Hepatocyte (in vitro differentiated cells): Measurements from ENCODE around the gene AAMDC. TPM values are rescaled to one million over a fixed set of nuclear protein-coding genes. Genes with fewer than 3 reads are reported as not detected.
"Not testable (repeated sequence)": the region's sequence is repeated elsewhere in the genome, so short reads cannot be mapped to it uniquely, and the experiment has no call there.

Source experiments
- DNase-seq: peaks from one replicate; pipeline ENCODE4 v3.0.0-alpha.2; 2016; ENCODE audit warnings: low spot score
- H2AFZ ChIP-seq: fragments of 200-600 bp; sonication (generic); 2 replicates; pipeline ENCODE4 v1.6.0; 2016; ENCODE audit warnings: antibody characterized with exemption, mild to moderate bottlenecking
- H3K27ac ChIP-seq: fragments of 200-600 bp; sonication (generic); 2 replicates; pipeline ENCODE4 v1.5.1; 2016; ENCODE audit warnings: mild to moderate bottlenecking
- H3K27me3 ChIP-seq: fragments of 200-600 bp; sonication (generic); 2 replicates; pipeline ENCODE4 v1.6.1; 2016
- H3K36me3 ChIP-seq: fragments of 200-600 bp; sonication (generic); replicated peaks from 2 replicates; pipeline ENCODE4 v1.5.1; 2016; ENCODE audit warnings: low read depth; ENCODE audit not compliant: insufficient read depth
- H3K4me1 ChIP-seq: fragments of 200-600 bp; sonication (generic); 2 replicates; pipeline ENCODE4 v1.5.1; 2016; ENCODE audit warnings: mild to moderate bottlenecking, moderate library complexity; ENCODE audit not compliant: insufficient read depth
- H3K4me2 ChIP-seq: fragments of 200-600 bp; sonication (generic); 2 replicates; pipeline ENCODE4 v1.6.0; 2016
- H3K4me3 ChIP-seq: fragments of 200-600 bp; sonication (generic); 2 replicates; pipeline ENCODE4 v1.5.1; 2016; ENCODE audit warnings: mild to moderate bottlenecking
- H3K79me2 ChIP-seq: fragments of 200-600 bp; sonication (generic); 2 replicates; pipeline ENCODE4 v1.6.0; 2017; ENCODE audit warnings: mild to moderate bottlenecking
- H3K9me2 ChIP-seq: fragments of 200-600 bp; sonication (generic); replicated peaks from 2 replicates; pipeline ENCODE4 v1.6.0; 2017; ENCODE audit warnings: mild to moderate bottlenecking; ENCODE audit not compliant: insufficient read depth
- H3K9me3 ChIP-seq: fragments of 200-600 bp; sonication (generic); 2 replicates; pipeline ENCODE4 v1.5.1; 2016; ENCODE audit warnings: low read depth, mild to moderate bottlenecking
- H4K20me1 ChIP-seq: fragments of 200-600 bp; sonication (generic); 2 replicates; pipeline ENCODE4 v1.6.0; 2016; ENCODE audit warnings: mild to moderate bottlenecking; ENCODE audit not compliant: insufficient read depth, poor library complexity, severe bottlenecking
- EZH2 ChIP-seq: fragments of 200-600 bp; sonication (generic); IDR thresholded peaks from 2 replicates; pipeline ENCODE4 v1.6.1; 2016; ENCODE audit warnings: antibody characterized with exemption, mild to moderate bottlenecking, borderline replicate concordance
- EZH2phosphoT487 ChIP-seq: fragments of 200-600 bp; sonication (generic); IDR thresholded peaks from one replicate; pipeline ENCODE4 v1.6.1; 2018; ENCODE audit warnings: antibody characterized with exemption, mild to moderate bottlenecking, low read depth, moderate library complexity; ENCODE audit not compliant: unreplicated experiment, severe bottlenecking
- WGBS: methylation state at CpG from one replicate; pipeline ENCODE4 v1.1.6; 2016; ENCODE audit warnings: low lambda C conversion rate; ENCODE audit errors: missing lambda C conversion rate; 5-methylcytosine and 5-hydroxymethylcytosine counted together
- polyA plus RNA-seq: library from polyadenylated mRNA; unstranded; fragments of >200 nt; fragmentation: Nextera tagmentation; extraction: Ambion mirVana; gene quantifications from 2 replicates; pipeline ENCODE4 v1.2.1, GENCODE V29; 2016
- total RNA-seq: library from RNA; depleted of rRNA; stranded (reverse); fragments of >200 nt; gene quantifications from 2 replicates; pipeline ENCODE4 v1.2.3, GENCODE V29; 2014
- TF ChIP-seq, protein P1 (sequence below): fragments of 200-600 bp; sonication (generic); IDR thresholded peaks from 2 replicates; pipeline ENCODE4 v1.5.1; 2016; ENCODE audit warnings: antibody characterized with exemption, mild to moderate bottlenecking; ENCODE audit not compliant: poor library complexity

The AAMDC gene
- total and polyA plus RNA-seq, 2 experiments from 2014 or later, result 22.0 to 78.0 TPM

DNA sequence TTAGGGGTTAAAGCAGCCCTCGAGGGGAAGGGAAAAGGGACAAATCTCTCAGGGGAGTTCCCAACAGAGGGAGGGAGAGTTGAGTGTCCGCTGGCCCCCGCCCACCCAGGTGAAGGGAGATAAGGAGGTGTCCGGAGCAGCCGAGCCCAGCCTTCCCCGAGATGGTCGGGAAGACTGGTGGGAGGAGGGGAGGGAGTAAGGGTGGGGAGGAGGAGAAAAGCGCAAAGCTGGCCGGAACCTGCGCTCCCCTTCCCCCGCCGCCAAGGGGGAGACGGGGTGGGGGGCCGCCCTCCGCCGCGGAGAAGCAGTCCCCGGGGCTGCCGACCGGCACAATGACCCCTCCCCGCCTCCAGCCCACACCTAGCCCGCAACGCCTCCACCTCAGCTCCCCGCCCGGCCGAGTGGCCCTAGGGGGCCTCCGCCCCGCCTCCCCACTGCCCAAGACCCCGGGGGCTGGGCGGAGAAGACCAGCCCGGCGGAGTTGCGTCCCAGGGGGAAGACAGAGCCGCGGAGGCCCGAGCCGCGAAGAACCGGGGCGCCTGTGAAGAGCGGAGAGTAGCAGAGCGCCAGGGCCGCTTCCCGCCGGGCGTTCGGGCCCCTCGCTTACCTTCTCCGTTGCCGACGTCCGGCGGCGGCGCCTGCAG is 901 bp upstream of the AAMDC start:
- TF ChIP-seq, protein P1, sequence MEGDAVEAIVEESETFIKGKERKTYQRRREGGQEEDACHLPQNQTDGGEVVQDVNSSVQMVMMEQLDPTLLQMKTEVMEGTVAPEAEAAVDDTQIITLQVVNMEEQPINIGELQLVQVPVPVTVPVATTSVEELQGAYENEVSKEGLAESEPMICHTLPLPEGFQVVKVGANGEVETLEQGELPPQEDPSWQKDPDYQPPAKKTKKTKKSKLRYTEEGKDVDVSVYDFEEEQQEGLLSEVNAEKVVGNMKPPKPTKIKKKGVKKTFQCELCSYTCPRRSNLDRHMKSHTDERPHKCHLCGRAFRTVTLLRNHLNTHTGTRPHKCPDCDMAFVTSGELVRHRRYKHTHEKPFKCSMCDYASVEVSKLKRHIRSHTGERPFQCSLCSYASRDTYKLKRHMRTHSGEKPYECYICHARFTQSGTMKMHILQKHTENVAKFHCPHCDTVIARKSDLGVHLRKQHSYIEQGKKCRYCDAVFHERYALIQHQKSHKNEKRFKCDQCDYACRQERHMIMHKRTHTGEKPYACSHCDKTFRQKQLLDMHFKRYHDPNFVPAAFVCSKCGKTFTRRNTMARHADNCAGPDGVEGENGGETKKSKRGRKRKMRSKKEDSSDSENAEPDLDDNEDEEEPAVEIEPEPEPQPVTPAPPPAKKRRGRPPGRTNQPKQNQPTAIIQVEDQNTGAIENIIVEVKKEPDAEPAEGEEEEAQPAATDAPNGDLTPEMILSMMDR, result no peak
- TF ChIP-seq EZH2phosphoT487 (no peak), EZH2 (no peak)
- no peaks in the 10 kb centered on the region for H3K36me3 ChIP-seq
- no peaks in the 10 kb centered on the region for H3K9me2 ChIP-seq
- WGBS, result 3% methylated on average over 36 of the region's 55 CpGs
- peak overlapping the region; percentile 62 for H3K4me3 ChIP-seq
- no peaks in the 10 kb centered on the region for H3K27me3 ChIP-seq
- H2AFZ ChIP-seq, result peak overlapping the region; percentile 94
- H3K4me1 ChIP-seq, result peaks cover 16% of the 10 kb centered on the region
- H3K9me3 ChIP-seq, result no peaks in the 10 kb centered on the region
- peaks cover 66% of the 10 kb centered on the region for H3K79me2 ChIP-seq
- DNase-seq, result peak; percentile 82
- H4K20me1 ChIP-seq, result peaks cover 41% of the 10 kb centered on the region
- peak overlapping the region; percentile 97 for H3K27ac ChIP-seq
- H3K4me2 ChIP-seq, result peak overlapping the region; percentile 85

DNA sequence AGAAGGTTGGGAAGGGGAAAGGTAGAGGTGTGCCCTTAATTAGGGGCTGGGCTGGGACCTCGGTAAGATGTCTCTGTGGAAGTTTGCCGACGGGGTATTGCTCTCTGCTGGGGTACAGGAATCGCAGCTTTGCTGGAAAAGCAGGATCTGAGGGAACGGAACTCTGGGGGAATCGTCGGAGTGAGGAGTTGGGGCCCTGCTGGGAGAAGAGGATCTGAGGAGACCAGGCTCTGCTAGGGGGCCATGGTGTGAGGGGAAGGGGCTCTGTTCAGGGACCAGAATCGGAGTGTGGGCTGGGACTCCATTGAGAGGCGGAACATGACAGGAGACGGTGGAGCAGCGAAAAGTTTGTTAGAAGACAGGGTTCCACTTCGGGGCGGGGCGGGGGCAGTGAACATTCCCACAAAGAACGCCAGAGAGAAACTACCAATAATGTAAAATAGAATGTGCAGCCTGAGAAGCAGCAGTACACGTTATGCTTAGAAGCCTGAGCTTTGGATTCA is 456 bp downstream of the AAMDC start:
- 1% methylated on average over 16 of the region's 16 CpGs for WGBS
- Histone ChIP-seq H3K36me3 (no peaks in the 10 kb centered on the region), H3K27ac (peak overlapping the region; percentile 66), H3K4me3 (peak overlapping the region; percentile 46), H3K9me3 (no peaks in the 10 kb centered on the region), H3K9me2 (no peaks in the 10 kb centered on the region), H4K20me1 (peaks cover 28% of the 10 kb centered on the region), H3K4me2 (peak overlapping the region; percentile 86), H3K4me1 (peaks cover 16% of the 10 kb centered on the region), H2AFZ (peak overlapping the region; percentile 60), H3K27me3 (no peaks in the 10 kb centered on the region), H3K79me2 (peaks cover 61% of the 10 kb centered on the region)
- peak; percentile 36 for DNase-seq
- TF ChIP-seq EZH2 (no peak), EZH2phosphoT487 (no peak)
- TF ChIP-seq, protein P1, result no peak

DNA sequence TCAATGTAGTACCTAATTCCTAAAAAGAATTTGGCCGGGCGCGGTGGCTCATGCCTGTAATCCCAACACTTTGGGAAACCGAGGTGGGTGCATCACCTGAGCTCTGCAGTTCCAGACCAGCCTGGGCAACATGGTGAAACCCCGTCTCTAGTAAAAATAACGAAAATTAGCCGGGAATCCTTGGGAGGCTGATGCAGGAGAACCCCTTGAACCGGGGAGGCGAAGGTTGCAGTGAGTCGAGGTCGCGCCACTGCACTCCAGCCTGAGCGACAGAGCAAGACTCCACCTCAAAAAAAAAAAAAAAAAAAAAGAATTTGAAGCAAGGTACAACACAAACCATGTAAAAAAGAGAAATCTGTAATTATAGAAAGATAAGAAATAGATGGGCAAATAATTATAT is 1.2 kb downstream of the AAMDC start:
- H4K20me1 ChIP-seq, result peaks cover 21% of the 10 kb centered on the region
- peak overlapping the region; percentile 86 for H3K4me2 ChIP-seq
- not testable (repeated sequence) for H3K36me3 ChIP-seq, DNase-seq, H2AFZ ChIP-seq, H3K27me3 ChIP-seq, H3K27ac ChIP-seq, H3K9me2 ChIP-seq, H3K9me3 ChIP-seq
- 90% methylated on average over 13 of the region's 13 CpGs for WGBS
- peak overlapping the region; percentile 46 for H3K4me3 ChIP-seq
- H3K79me2 ChIP-seq, result peaks cover 53% of the 10 kb centered on the region
- H3K4me1 ChIP-seq, result peaks cover 16% of the 10 kb centered on the region

DNA sequence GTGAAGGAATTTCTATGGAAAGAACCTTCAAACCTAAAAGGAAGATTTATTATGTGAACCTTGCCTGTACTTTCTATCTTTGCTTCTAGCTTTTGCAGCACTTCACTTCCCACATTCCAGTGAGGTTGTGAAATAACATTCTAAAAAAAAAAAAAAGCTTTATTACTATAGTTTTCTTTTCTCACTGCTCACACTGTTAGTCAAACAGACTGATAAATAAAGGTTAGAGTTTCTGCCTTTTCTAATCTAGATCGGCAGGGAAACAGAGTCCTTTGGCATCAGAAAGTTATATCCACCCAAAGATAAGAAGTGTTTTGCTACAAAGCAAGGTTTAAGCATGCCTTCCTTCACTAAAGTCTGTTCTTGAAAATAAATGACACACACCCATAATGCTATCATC is 2.8 kb downstream of the AAMDC start:
- no peaks in the 10 kb centered on the region for H3K36me3 ChIP-seq
- TF ChIP-seq, protein P1, result no peak
- no peak for TF ChIP-seq EZH2
- no peak for TF ChIP-seq EZH2phosphoT487
- 12% methylated on average over 1 of the region's 1 CpG for WGBS
- no peaks in the 10 kb centered on the region for H3K27me3 ChIP-seq
- no peaks in the 10 kb centered on the region for H3K9me3 ChIP-seq
- peaks cover 13% of the 10 kb centered on the region for H3K4me1 ChIP-seq
- DNase-seq, result peak; percentile 28
- no peaks in the 10 kb centered on the region for H3K9me2 ChIP-seq
- no peak overlapping the region for H3K4me3 ChIP-seq
- no peak overlapping the region for H2AFZ ChIP-seq
- H3K27ac ChIP-seq, result peak overlapping the region; percentile 4
- peaks cover 41% of the 10 kb centered on the region for H3K79me2 ChIP-seq
- H3K4me2 ChIP-seq, result peak overlapping the region; percentile 44
- H4K20me1 ChIP-seq, result peaks cover 4% of the 10 kb centered on the region
